K562 (cell line): ENCODE data around the gene LCN1. TPM values are rescaled to one million over a fixed set of nuclear protein-coding genes. Genes with fewer than 3 reads are reported as not detected.
A peak's percentile ranks its signal among the peaks of the same experiment; 100 is the strongest.

Source experiments
- CTBP1 ChIP-seq: fragments of 450-650 bp; IDR thresholded peaks from 2 replicates; pipeline ENCODE4 v1.6.1; 2016; ENCODE audit warnings: borderline replicate concordance
- HDAC3 ChIP-seq: fragments of 450-650 bp; IDR thresholded peaks from 2 replicates; pipeline ENCODE4 v1.6.1; 2018; ENCODE audit warnings: borderline replicate concordance, mild to moderate bottlenecking, moderate library complexity; ENCODE audit not compliant: partially characterized antibody
- JUN ChIP-seq, 2 experiments: sonication (generic) in 1 of 2; formaldehyde crosslinking in 1 of 2; IDR thresholded peaks; 2 replicates each; pipeline versions ENCODE4 v1.6.1 to v1.8.0; 2012 to 2022; ENCODE audit warnings: borderline replicate concordance in 2 of 2, mild to moderate bottlenecking in 2 of 2, improper control_type of control experiment in 1 of 2, low read depth in 1 of 2, low read length in 1 of 2, missing genetic modification reagents in 1 of 2
- KLF10 ChIP-seq: fragments of 250-450 bp; sonication (Bioruptor Pico); IDR thresholded peaks from 2 replicates; pipeline ENCODE4 v1.6.1; 2021; ENCODE audit warnings: matching md5 sums
- L3MBTL2 ChIP-seq: fragments of 450-650 bp; IDR thresholded peaks from 2 replicates; pipeline ENCODE4 v1.6.1; 2016; ENCODE audit warnings: mild to moderate bottlenecking, moderate library complexity
- MGA ChIP-seq: fragments of 450-650 bp; IDR thresholded peaks from 2 replicates; pipeline ENCODE4 v1.6.1; 2016; ENCODE audit warnings: mild to moderate bottlenecking, moderate library complexity
- MTA3 ChIP-seq: fragments of 450-650 bp; formaldehyde crosslinking; IDR thresholded peaks from 2 replicates; pipeline ENCODE4 v1.6.1; 2017; ENCODE audit warnings: mild to moderate bottlenecking, borderline replicate concordance
- RBM34 ChIP-seq: fragments of 200-400 bp; formaldehyde crosslinking; IDR thresholded peaks from 2 replicates; pipeline ENCODE4 v1.6.1; 2018; ENCODE audit warnings: low read length, borderline replicate concordance; ENCODE audit not compliant: insufficient read depth
- RCOR1 ChIP-seq, 2 experiments: IDR thresholded peaks; 2 replicates each; pipeline ENCODE4 v1.6.1; 2012; ENCODE audit warnings: low read depth in 2 of 2, low read length in 2 of 2, borderline replicate concordance in 1 of 2, improper control_type of control experiment in 1 of 2
- SLC30A9 ChIP-seq: fragments of 250-450 bp; sonication (Bioruptor Pico); IDR thresholded peaks from 2 replicates; pipeline ENCODE4 v1.8.0; 2022; ENCODE audit warnings: mild to moderate bottlenecking, moderate library complexity
- ZBTB26 ChIP-seq: fragments of 450-650 bp; formaldehyde crosslinking; IDR thresholded peaks from 2 replicates; pipeline ENCODE4 v1.4.0; 2022; ENCODE audit warnings: missing genetic modification characterization
- ZFP30 ChIP-seq: fragments of 250-450 bp; sonication (Bioruptor Pico); IDR thresholded peaks from 2 replicates; pipeline ENCODE4 v1.8.0; 2022; ENCODE audit warnings: moderate library complexity, mild to moderate bottlenecking, inconsistent platforms, borderline replicate concordance
- ZFX ChIP-seq: sonication (generic); formaldehyde crosslinking; IDR thresholded peaks from 2 replicates; pipeline ENCODE4 v1.8.0; 2022; ENCODE audit warnings: mild to moderate bottlenecking, missing genetic modification reagents, moderate library complexity
- ZNF76 ChIP-seq: fragments of 250-450 bp; sonication (Bioruptor Pico); IDR thresholded peaks from 2 replicates; pipeline ENCODE4 v1.4.0; 2020; ENCODE audit warnings: mild to moderate bottlenecking, moderate library complexity, borderline replicate concordance
- ZNF780A ChIP-seq: fragments of 250-450 bp; sonication (Bioruptor Pico); IDR thresholded peaks from 2 replicates; pipeline ENCODE4 v1.5.0; 2021; ENCODE audit warnings: mild to moderate bottlenecking
- polyA plus RNA-seq, 8 experiments: library from polyadenylated mRNA; depleted of rRNA in 4 of 8; stranded (reverse) in 5 of 8; unstranded in 3 of 8; fragments of >200 nt; fragmentation: Nextera tagmentation in 2 of 8; fragmentation: Illumina TruSeq in 1 of 8; extraction: Ambion mirVana in 2 of 8; extraction: Trizol in 1 of 8; gene quantifications; 2 replicates each; pipeline versions ENCODE4 v1.2.1 to v1.2.3, GENCODE V29; 2011 to 2014; ENCODE audit warnings: inconsistent platforms in 1 of 8, missing spikeins in 1 of 8
- total RNA-seq, 7 experiments: library from RNA; depleted of rRNA in 6 of 7; stranded (reverse); fragments of >200 nt in 6 of 7; fragmentation: Illumina TruSeq in 2 of 7; extraction: Trizol in 2 of 7; gene quantifications; 2 replicates each; pipeline versions ENCODE4 v1.2.1 to v1.2.3, GENCODE V29; 2011 to 2021; ENCODE audit warnings: low replicate concordance in 1 of 7

Gene LCN1
- total and polyA plus RNA-seq, 9 of the 15 experiments (the other 6 are each of a cell fraction or from before 2014, with no cell fraction given) = not detected

GRCh38 chr9:135478829-135479468, 42.3 kb upstream of the LCN1 start (continued):
- TF ChIP-seq MTA3 = peak; percentile 44; the same call in 1 of the 2 replicates
- no peak for TF ChIP-seq JUN (IDR thresholded peaks at IDR 0.05; ENCODE audit: borderline replicate concordance, low read depth, low read length)
- TF ChIP-seq JUN (CRISPR knock-in tag; IDR thresholded peaks at IDR 0.05; ENCODE audit: borderline replicate concordance) = no peak
- TF ChIP-seq HDAC3 = no peak
- no peak for TF ChIP-seq KLF10 (CRISPR knock-in tag)
- peak; percentile 70; the same call in 1 of the 2 replicates for TF ChIP-seq CTBP1
- no peak for TF ChIP-seq ZFP30 (CRISPR knock-in tag)
- TF ChIP-seq L3MBTL2 = peak; percentile 82
- TF ChIP-seq RCOR1 (IDR thresholded peaks at IDR 0.05; ENCODE audit: borderline replicate concordance in 1 of 2, low read depth in 2 of 2, low read length in 2 of 2) = 0 out of 4 replicates have a peak, but pooled peaks of 1 of the 2 experiments have one; percentile 7
- TF ChIP-seq ZFX (CRISPR knock-in tag) = peak; percentile 60
- TF ChIP-seq ZBTB26 = no peak
- TF ChIP-seq SLC30A9 (CRISPR knock-in tag) = no peak
- peak; percentile 61 for TF ChIP-seq MGA
- no peak for TF ChIP-seq ZNF780A (CRISPR knock-in tag)
- no peak for TF ChIP-seq RBM34
- TF ChIP-seq ZNF76 (CRISPR knock-in tag) = no peak
